Mesendoderm (in vitro differentiated cells): ENCODE results near the gene MYMX.
A peak's percentile ranks its signal among the peaks of the same experiment; 100 is the strongest.

Experiments used
- DNase-seq: peaks from one replicate; pipeline ENCODE4 v3.0.0; 2013
- H2AK5ac ChIP-seq: 2 replicates; pipeline ENCODE4 v1.6.1; 2013; ENCODE audit warnings: low read length, inconsistent platforms
- H2BK120ac ChIP-seq: 2 replicates; pipeline ENCODE4 v1.6.1; 2013; ENCODE audit warnings: low read depth, mild to moderate bottlenecking, low read length, moderate library complexity, mixed read lengths
- H2BK15ac ChIP-seq: replicated peaks from 2 replicates; pipeline ENCODE4 v1.6.1; 2013; ENCODE audit warnings: low read depth, mild to moderate bottlenecking, moderate library complexity
- H2BK5ac ChIP-seq: 2 replicates; pipeline ENCODE4 v1.6.1; 2013; ENCODE audit warnings: low read length, inconsistent platforms
- H3K18ac ChIP-seq: 2 replicates; pipeline ENCODE4 v1.6.1; 2013; ENCODE audit warnings: mild to moderate bottlenecking, low read length, mixed read lengths
- H3K23ac ChIP-seq: one replicate; pipeline ENCODE4 v1.6.1; 2013; ENCODE audit warnings: low read length
- H3K27ac ChIP-seq: 2 replicates; pipeline ENCODE4 v1.5.1; 2013; ENCODE audit warnings: low read depth, mild to moderate bottlenecking, inconsistent platforms, low read length, moderate library complexity
- H3K27me3 ChIP-seq: 2 replicates; pipeline ENCODE4 v1.6.1; 2013; ENCODE audit warnings: low read length, control low read depth, mild to moderate bottlenecking, inconsistent platforms; ENCODE audit not compliant: insufficient read depth, poor library complexity
- H3K36me3 ChIP-seq: 2 replicates; pipeline ENCODE4 v1.6.1; 2013; ENCODE audit warnings: low read length, inconsistent platforms; ENCODE audit not compliant: control insufficient read depth, insufficient read depth
- H3K4ac ChIP-seq: one replicate; pipeline ENCODE4 v1.6.1; 2013; ENCODE audit warnings: low read depth, mild to moderate bottlenecking, low read length, moderate library complexity
- H3K4me1 ChIP-seq: 2 replicates; pipeline ENCODE4 v1.6.1; 2013; ENCODE audit warnings: low read depth, low read length, inconsistent platforms; ENCODE audit not compliant: control insufficient read depth
- H3K4me2 ChIP-seq: 2 replicates; pipeline ENCODE4 v1.6.1; 2013; ENCODE audit warnings: low read length
- H3K4me3 ChIP-seq: 2 replicates; pipeline ENCODE4 v1.5.1; 2013; ENCODE audit warnings: mild to moderate bottlenecking, low read length
- H3K56ac ChIP-seq: one replicate; pipeline ENCODE4 v1.6.1; 2013; ENCODE audit warnings: low read length
- H3K79me1 ChIP-seq: 2 replicates; pipeline ENCODE4 v1.6.1; 2013; ENCODE audit warnings: low read length, inconsistent platforms
- H3K79me2 ChIP-seq: 2 replicates; pipeline ENCODE4 v1.6.1; 2013; ENCODE audit warnings: mild to moderate bottlenecking, low read length; ENCODE audit not compliant: control insufficient read depth, insufficient read depth
- H3K9ac ChIP-seq: 2 replicates; pipeline ENCODE4 v1.6.1; 2013; ENCODE audit warnings: low read length, inconsistent platforms
- H4K5ac ChIP-seq: one replicate; pipeline ENCODE4 v1.6.1; 2013; ENCODE audit warnings: low read length
- H4K8ac ChIP-seq: one replicate; pipeline ENCODE4 v1.6.1; 2013; ENCODE audit warnings: low read depth, mild to moderate bottlenecking, control low read depth, low read length, moderate library complexity
- WGBS: extraction: QIAGEN DNeasy Blood & Tissue Kit; methylation state at CpG from one replicate; pipeline ENCODE4 v1.1.7; 2013; ENCODE audit warnings: low lambda C conversion rate, missing lambda C conversion rate; ENCODE audit not compliant: insufficient coverage; ENCODE audit errors: extremely low coverage; 5-methylcytosine and 5-hydroxymethylcytosine counted together

Gene MYMX

DNA sequence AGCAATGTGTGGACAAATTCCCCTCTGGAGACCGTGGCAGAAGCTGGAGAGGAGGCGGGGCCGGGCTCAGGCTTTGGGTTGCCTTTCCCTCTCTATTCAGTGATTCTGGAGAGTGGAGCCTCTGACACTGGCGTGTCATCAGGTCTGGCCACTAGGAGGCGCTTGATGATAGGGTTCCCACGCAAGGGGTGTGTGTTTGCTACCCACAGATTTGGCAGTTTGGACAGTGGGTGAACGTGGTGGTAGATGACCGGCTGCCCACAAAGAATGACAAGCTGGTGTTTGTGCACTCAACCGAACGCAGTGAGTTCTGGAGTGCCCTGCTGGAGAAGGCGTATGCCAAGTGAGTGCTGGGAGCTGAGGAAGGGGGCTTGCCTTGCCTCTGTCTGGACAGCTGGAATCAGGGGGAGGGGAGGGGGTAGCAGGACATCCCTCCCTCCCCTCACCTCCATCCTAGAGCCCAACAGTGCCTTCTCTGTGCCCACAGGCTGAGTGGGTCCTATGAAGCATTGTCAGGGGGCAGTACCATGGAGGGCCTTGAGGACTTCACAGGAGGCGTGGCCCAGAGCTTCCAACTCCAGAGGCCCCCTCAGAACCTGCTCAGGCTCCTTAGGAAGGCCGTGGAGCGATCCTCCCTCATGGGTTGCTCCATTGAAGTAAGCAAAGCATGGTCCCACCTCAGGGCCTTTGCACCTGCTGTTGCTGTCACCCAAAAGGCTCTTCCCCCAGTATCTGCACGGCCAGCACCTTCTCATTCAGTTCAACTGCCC is 43.8 kb upstream of the MYMX start:
- Histone ChIP-seq H3K79me2 (no peaks in the 10 kb centered on the region), H4K8ac (no peak overlapping the region), H3K23ac (no peak overlapping the region), H3K36me3 (no peaks in the 10 kb centered on the region), H3K4ac (no peak overlapping the region), H3K4me3 (no peak overlapping the region), H2BK5ac (no peak overlapping the region), H3K4me1 (no peaks in the 10 kb centered on the region), H3K79me1 (no peaks in the 10 kb centered on the region), H3K27me3 (no peaks in the 10 kb centered on the region), H3K18ac (no peak overlapping the region), H3K4me2 (no peak overlapping the region), H3K27ac (no peak overlapping the region), H3K9ac (no peak overlapping the region), H4K5ac (no peak overlapping the region), H2BK15ac (no peak overlapping the region), H2AK5ac (no peak overlapping the region), H3K56ac (no peak overlapping the region), H2BK120ac (no peak overlapping the region)
- whole genome bisulfite sequencing: no CpG with 5 or more reads among the region's 15 CpGs
- DNase-seq: peak; percentile 69

DNA sequence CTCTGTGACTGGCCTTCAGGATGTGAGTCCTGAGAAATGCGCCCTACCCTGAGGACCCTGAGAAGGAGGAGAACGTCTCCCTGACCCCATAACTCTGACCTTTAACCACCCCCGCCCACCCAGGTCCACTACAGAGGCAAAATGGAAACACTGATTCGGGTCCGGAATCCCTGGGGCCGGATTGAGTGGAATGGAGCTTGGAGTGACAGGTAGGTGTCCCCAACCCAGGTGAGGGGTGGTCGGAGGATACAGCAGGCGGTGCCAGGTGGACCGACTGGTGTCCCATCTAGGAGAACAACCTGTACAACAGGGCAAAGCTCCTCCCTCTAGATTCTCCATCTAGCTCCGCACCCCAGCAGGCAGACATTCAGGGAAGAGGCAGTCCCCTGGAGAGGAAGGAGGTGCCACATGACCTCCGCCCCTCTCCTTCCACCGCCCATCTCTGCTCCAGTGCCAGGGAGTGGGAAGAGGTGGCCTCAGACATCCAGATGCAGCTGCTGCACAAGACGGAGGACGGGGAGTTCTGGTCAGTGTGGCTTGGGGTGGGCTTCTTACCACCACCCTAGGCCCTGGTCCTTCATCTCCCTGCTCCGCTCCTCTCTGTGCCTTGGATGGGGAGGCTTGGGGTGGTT is 40.5 kb upstream of the MYMX start:
- no peak overlapping the region for H3K9ac ChIP-seq
- no peaks in the 10 kb centered on the region for H3K4me1 ChIP-seq
- H3K79me2 ChIP-seq: no peaks in the 10 kb centered on the region
- no peak overlapping the region for H3K27ac ChIP-seq
- no peaks in the 10 kb centered on the region for H3K36me3 ChIP-seq
- no peak overlapping the region for H3K4ac ChIP-seq
- H3K4me2 ChIP-seq: no peak overlapping the region
- no peak overlapping the region for H3K4me3 ChIP-seq
- no peaks in the 10 kb centered on the region for H3K79me1 ChIP-seq
- no peak overlapping the region for H3K18ac ChIP-seq
- no peak overlapping the region for H2AK5ac ChIP-seq
- no CpG with 5 or more reads among the region's 15 CpGs for WGBS
- no peak overlapping the region for H2BK15ac ChIP-seq
- no peak overlapping the region for H4K5ac ChIP-seq
- H4K8ac ChIP-seq: no peak overlapping the region
- DNase-seq: no peak
- H2BK120ac ChIP-seq: no peak overlapping the region
- no peak overlapping the region for H3K23ac ChIP-seq
- H2BK5ac ChIP-seq: no peak overlapping the region
- H3K56ac ChIP-seq: peak overlapping the region; percentile 22
- no peaks in the 10 kb centered on the region for H3K27me3 ChIP-seq

DNA sequence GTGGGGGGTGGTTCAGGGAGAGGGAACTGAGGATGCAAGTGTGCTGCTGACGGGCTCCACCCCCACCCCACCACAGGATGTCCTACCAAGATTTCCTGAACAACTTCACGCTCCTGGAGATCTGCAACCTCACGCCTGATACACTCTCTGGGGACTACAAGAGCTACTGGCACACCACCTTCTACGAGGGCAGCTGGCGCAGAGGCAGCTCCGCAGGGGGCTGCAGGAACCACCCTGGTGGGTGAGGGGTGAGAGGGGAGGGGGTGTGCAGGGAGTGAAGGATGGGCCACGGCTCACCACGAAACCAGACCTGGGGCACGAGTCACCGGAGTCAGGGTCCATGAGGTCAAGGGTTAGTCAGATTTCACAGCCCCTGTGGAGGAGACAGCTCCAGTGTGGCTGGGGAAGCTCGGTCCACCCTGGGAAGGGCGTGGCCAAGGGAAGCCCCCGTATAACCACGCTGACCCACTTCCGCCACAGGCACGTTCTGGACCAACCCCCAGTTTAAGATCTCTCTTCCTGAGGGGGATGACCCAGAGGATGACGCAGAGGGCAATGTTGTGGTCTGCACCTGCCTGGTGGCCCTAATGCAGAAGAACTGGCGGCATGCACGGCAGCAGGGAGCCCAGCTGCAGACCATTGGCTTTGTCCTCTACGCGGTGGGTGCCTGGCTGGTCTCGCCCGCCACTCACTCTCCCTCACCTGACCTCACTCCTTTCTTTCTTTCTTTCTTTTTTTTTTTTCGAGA is 39.8 kb upstream of the MYMX start:
- no peak overlapping the region for H3K4ac ChIP-seq
- H3K4me2 ChIP-seq: no peak overlapping the region
- no CpG with 5 or more reads among the region's 24 CpGs for WGBS
- no peaks in the 10 kb centered on the region for H3K79me1 ChIP-seq
- no peak overlapping the region for H3K4me3 ChIP-seq
- no peak overlapping the region for H3K27ac ChIP-seq
- H3K18ac ChIP-seq: no peak overlapping the region
- no peak overlapping the region for H3K23ac ChIP-seq
- DNase-seq: no peak
- H2BK15ac ChIP-seq: no peak overlapping the region
- no peak overlapping the region for H2BK5ac ChIP-seq
- H4K8ac ChIP-seq: no peak overlapping the region
- H2BK120ac ChIP-seq: no peak overlapping the region
- H3K27me3 ChIP-seq: no peaks in the 10 kb centered on the region
- H3K79me2 ChIP-seq: no peaks in the 10 kb centered on the region
- H4K5ac ChIP-seq: no peak overlapping the region
- no peaks in the 10 kb centered on the region for H3K4me1 ChIP-seq
- no peak overlapping the region for H2AK5ac ChIP-seq
- no peak overlapping the region for H3K56ac ChIP-seq
- H3K9ac ChIP-seq: no peak overlapping the region
- no peaks in the 10 kb centered on the region for H3K36me3 ChIP-seq

DNA sequence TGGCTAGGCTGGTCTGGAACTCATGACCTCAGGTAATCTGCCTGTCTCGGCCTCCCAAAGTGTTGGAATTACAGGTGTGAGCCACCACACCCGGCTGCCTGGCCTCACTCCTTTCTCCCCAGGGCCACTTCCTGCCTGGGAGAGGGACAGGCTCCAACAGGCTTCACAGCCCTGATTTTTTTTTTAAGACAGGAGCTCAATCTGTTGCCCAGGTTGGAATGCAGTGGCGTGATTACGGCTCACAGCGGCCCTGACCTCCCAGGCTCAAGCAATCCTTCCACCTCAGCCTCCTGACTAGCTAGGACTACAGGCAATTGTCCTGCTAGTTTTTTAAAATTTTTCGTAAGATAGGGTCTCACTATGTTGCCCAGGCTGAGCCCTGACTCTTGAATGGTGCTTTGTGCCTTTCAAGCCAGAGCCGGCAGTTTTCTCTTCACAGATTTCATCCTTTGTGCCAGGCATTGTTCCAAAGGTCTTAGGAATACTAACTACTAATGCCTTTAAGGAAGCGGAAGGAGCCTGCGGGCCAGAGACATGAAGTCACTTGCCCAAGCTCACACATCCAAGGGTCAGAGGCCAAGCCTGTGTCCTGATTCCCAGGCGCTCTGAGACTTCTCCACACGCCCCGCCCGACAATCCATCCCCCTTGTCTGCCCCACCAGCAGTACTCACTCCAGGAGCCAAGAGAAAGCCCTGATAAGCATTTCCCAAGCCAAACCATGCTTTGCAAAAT is 38.9 kb upstream of the MYMX start:
- Histone ChIP-seq H3K4me1 (no peaks in the 10 kb centered on the region), H3K9ac (no peak overlapping the region), H3K23ac (no peak overlapping the region), H4K5ac (no peak overlapping the region), H4K8ac (no peak overlapping the region), H2BK5ac (no peak overlapping the region), H2BK15ac (no peak overlapping the region), H3K79me2 (no peaks in the 10 kb centered on the region), H3K4me2 (no peak overlapping the region), H3K56ac (no peak overlapping the region), H3K27ac (no peak overlapping the region), H3K4ac (no peak overlapping the region), H3K27me3 (no peaks in the 10 kb centered on the region), H3K4me3 (no peak overlapping the region), H3K79me1 (no peaks in the 10 kb centered on the region), H3K36me3 (no peaks in the 10 kb centered on the region), H2AK5ac (no peak overlapping the region), H2BK120ac (no peak overlapping the region), H3K18ac (no peak overlapping the region)
- DNase-seq: peak; percentile 40
- WGBS: no CpG with 5 or more reads among the region's 13 CpGs

DNA sequence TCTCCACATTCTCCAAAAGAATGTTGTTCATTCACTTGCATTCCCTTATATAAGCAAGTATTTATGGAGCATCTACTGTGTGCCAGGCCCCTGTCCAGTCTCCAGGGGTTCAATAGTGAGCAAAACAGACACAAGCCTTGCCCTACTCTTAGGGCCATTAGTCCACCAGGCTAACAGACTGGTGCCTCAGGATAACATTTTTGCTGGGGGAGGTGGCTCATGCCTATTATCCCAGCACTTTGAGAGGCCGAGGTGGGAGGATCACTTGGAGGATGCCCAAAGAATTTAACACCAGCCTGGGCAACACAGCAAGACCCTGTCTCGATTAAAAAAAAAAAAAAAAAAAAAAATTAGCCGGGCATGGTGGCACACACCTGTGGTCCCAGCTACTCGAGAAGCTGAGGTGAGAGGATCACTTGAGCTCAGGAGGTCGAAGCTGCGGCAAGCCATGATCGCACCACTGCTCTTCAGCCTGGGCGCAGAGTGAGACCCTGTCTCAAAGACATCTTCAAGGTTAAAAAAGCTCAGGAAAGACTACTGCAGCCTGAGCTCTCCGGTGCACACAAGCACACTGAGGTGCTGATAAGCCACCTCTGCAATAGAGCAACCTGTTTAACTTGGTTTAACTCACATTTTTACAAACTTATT is 38.2 kb upstream of the MYMX start:
- no peak overlapping the region for H4K5ac ChIP-seq
- H3K4me3 ChIP-seq: no peak overlapping the region
- no peak overlapping the region for H3K4me2 ChIP-seq
- no peaks in the 10 kb centered on the region for H3K36me3 ChIP-seq
- H2BK15ac ChIP-seq: no peak overlapping the region
- no peak overlapping the region for H4K8ac ChIP-seq
- WGBS: no CpG with 5 or more reads among the region's 9 CpGs
- no peak overlapping the region for H3K23ac ChIP-seq
- no peaks in the 10 kb centered on the region for H3K4me1 ChIP-seq
- H2BK120ac ChIP-seq: no peak overlapping the region
- no peaks in the 10 kb centered on the region for H3K79me2 ChIP-seq
- H3K79me1 ChIP-seq: no peaks in the 10 kb centered on the region
- no peak overlapping the region for H3K56ac ChIP-seq
- no peak overlapping the region for H2BK5ac ChIP-seq
- H3K27ac ChIP-seq: no peak overlapping the region
- no peaks in the 10 kb centered on the region for H3K27me3 ChIP-seq
- H2AK5ac ChIP-seq: no peak overlapping the region
- H3K18ac ChIP-seq: no peak overlapping the region
- no peak for DNase-seq
- no peak overlapping the region for H3K9ac ChIP-seq
- no peak overlapping the region for H3K4ac ChIP-seq
